A549 (cell line): Measurements from ENCODE around the gene SLC25A28. TPM values are rescaled to one million over a fixed set of nuclear protein-coding genes. Genes with fewer than 3 reads are reported as not detected.
A peak's percentile ranks its signal among the peaks of the same experiment; 100 is the strongest.

Source experiments
- ATAC-seq, 2 experiments: fragments of 200-7000 bp in 1 of 2; fragments of >200 bp in 1 of 2; cut with Nextera tagmentation in 1 of 2; cut with Tn5 transposase in 1 of 2; 3 replicates each; pipeline versions ENCODE4 v1.8.0 to v1.9.1; 2018 to 2020; ENCODE audit warnings: mild to moderate bottlenecking in 1 of 2, moderate library complexity in 1 of 2
- CTCF ChIA-PET: fragments of 300-600 bp; sonication (Branson Sonifier 250); formaldehyde crosslinking; extraction: SDS; loops from one replicate; lab custom pipeline; 2021; ENCODE audit warnings: antibody characterized with exemption, inconsistent platforms; lab: Yijun Ruan, JAX
- POLR2A ChIA-PET: fragments of 350-600 bp; formaldehyde crosslinking; extraction: SDS; loops from one replicate; lab custom pipeline; 2021; ENCODE audit warnings: antibody characterized with exemption, inconsistent platforms; lab: Yijun Ruan, JAX
- DNase-seq, 2 experiments: peaks; one replicate each; pipeline versions ENCODE4 v3.0.0 to v3.0.0-alpha.2; 2011 to 2016; ENCODE audit warnings: low read depth in 1 of 2, low spot score in 1 of 2
- FAIRE-seq: peaks from 2 replicates; lab custom pipeline; 2011; peaks lifted over from hg19 to GRCh38; lab: Jason Lieb, UNC
- H3K27ac ChIP-seq, 2 experiments: fragments of >200 bp; sonication (Bioruptor Twin); formaldehyde crosslinking; 3 replicates each; pipeline ENCODE4 v1.5.1; 2016 to 2017
- H3K4me1 ChIP-seq: fragments of >200 bp; sonication (Bioruptor Twin); formaldehyde crosslinking; 3 replicates; pipeline ENCODE4 v1.6.1; 2016
- H3K4me2 ChIP-seq: fragments of >200 bp; sonication (Bioruptor Twin); formaldehyde crosslinking; 3 replicates; pipeline ENCODE4 v1.6.1; 2016
- H3K4me3 ChIP-seq: fragments of >200 bp; sonication (Bioruptor Twin); formaldehyde crosslinking; 3 replicates; pipeline ENCODE4 v1.5.1; 2016
- H3K9me3 ChIP-seq: fragments of >200 bp; sonication (Bioruptor Twin); formaldehyde crosslinking; 3 replicates; pipeline ENCODE4 v1.6.1; 2016
- CBX2 ChIP-seq: fragments of 200-600 bp; sonication (generic); IDR thresholded peaks from 2 replicates; pipeline ENCODE4 v1.6.1; 2016; ENCODE audit warnings: low read depth, mild to moderate bottlenecking, borderline replicate concordance
- CEBPB ChIP-seq, 2 experiments: fragments of >200 bp in 1 of 2; sonication (Bioruptor Twin) in 1 of 2; formaldehyde crosslinking in 1 of 2; IDR thresholded peaks; 2 replicates each; pipeline ENCODE4 v1.6.1; 2012 to 2016
- CHD4 ChIP-seq: fragments of 200-600 bp; sonication (generic); IDR thresholded peaks from 2 replicates; pipeline ENCODE4 v1.6.1; 2016; ENCODE audit warnings: antibody characterized with exemption, mild to moderate bottlenecking, borderline replicate concordance
- ESRRA ChIP-seq: fragments of 150-350 bp; IDR thresholded peaks from 2 replicates; pipeline ENCODE4 v1.6.1; 2014; ENCODE audit warnings: mild to moderate bottlenecking, low read length, borderline replicate concordance
- FOSB ChIP-seq: fragments of 250-450 bp; sonication (Bioruptor Pico); IDR thresholded peaks from 2 replicates; pipeline ENCODE4 v1.5.0; 2020; ENCODE audit warnings: mild to moderate bottlenecking, moderate library complexity
- FOSL2 ChIP-seq, 2 experiments: fragments of 450-650 bp in 1 of 2; fragments of >200 bp in 1 of 2; sonication (Bioruptor Twin) in 1 of 2; formaldehyde crosslinking; IDR thresholded peaks; 2 replicates each; pipeline versions ENCODE4 v1.5.0 to v1.6.1; 2016 to 2020; ENCODE audit warnings: mild to moderate bottlenecking in 1 of 2, moderate library complexity in 1 of 2
- HOXB5 ChIP-seq: fragments of 250-450 bp; sonication (Bioruptor Pico); IDR thresholded peaks from 2 replicates; pipeline ENCODE4 v1.5.0; 2020; ENCODE audit warnings: mild to moderate bottlenecking, moderate library complexity
- JUNB ChIP-seq: fragments of >200 bp; sonication (Bioruptor Twin); formaldehyde crosslinking; IDR thresholded peaks from 2 replicates; pipeline ENCODE4 v1.6.1; 2016
- NPAS2 ChIP-seq: fragments of 250-450 bp; sonication (Bioruptor Pico); IDR thresholded peaks from 2 replicates; pipeline ENCODE4 v1.8.0; 2022; ENCODE audit warnings: mild to moderate bottlenecking, moderate library complexity, borderline replicate concordance
- POLR2A ChIP-seq: IDR thresholded peaks from 2 replicates; pipeline ENCODE4 v1.6.1; 2012; ENCODE audit warnings: mild to moderate bottlenecking, low read length
- POLR2AphosphoS2 ChIP-seq: conservative IDR thresholded peaks from 2 replicates; pipeline ENCODE4 v1.6.1; 2012; ENCODE audit warnings: low read length, improper control_type of control experiment, inconsistent platforms
- RARB ChIP-seq: fragments of 250-450 bp; sonication (Bioruptor Pico); IDR thresholded peaks from 2 replicates; pipeline ENCODE4 v1.8.0; 2021; ENCODE audit warnings: mild to moderate bottlenecking, moderate library complexity
- RCOR1 ChIP-seq: fragments of 150-350 bp; IDR thresholded peaks from 2 replicates; pipeline ENCODE4 v1.6.1; 2014; ENCODE audit warnings: antibody characterized with exemption, low read length, low read depth
- SMC3 ChIP-seq: fragments of >200 bp; sonication (Bioruptor Twin); formaldehyde crosslinking; IDR thresholded peaks from 3 replicates; pipeline ENCODE4 v1.6.1; 2018; ENCODE audit warnings: inconsistent platforms
- WGBS: methylation state at CpG from one replicate; pipeline ENCODE4 v1.1.6; 2017; ENCODE audit errors: missing lambda C conversion rate; 5-methylcytosine and 5-hydroxymethylcytosine counted together
- polyA plus RNA-seq, 4 experiments: library from polyadenylated mRNA; depleted of rRNA in 3 of 4; stranded (reverse); fragments of >200 nt; fragmentation: RNase III in 1 of 4; extraction: RNeasy Plus Mini Kit Qiagen cat#74134 plus additional on column Dnase treatment in 1 of 4; gene quantifications; 2 replicates in 3 of 4; 3 replicates in 1 of 4; pipeline ENCODE4 v1.2.3, GENCODE V29; 2011 to 2017
- TF ChIP-seq, protein P1 (sequence below): fragments of >200 bp; sonication (Bioruptor Twin); formaldehyde crosslinking; IDR thresholded peaks from 3 replicates; pipeline ENCODE4 v1.6.1; 2016
- TF ChIP-seq, protein P2 (sequence below): fragments of 200-600 bp; sonication (generic); IDR thresholded peaks from 2 replicates; pipeline ENCODE4 v1.6.1; 2016; ENCODE audit warnings: antibody characterized with exemption, mild to moderate bottlenecking, moderate library complexity
- TF ChIP-seq, protein P3 (sequence below): fragments of 250-450 bp; sonication (Bioruptor Pico); IDR thresholded peaks from 2 replicates; pipeline ENCODE4 v1.5.0; 2020; ENCODE audit warnings: low read depth, mild to moderate bottlenecking, moderate library complexity
- TF ChIP-seq, protein P4 (sequence below): IDR thresholded peaks from 2 replicates; pipeline ENCODE4 v1.6.1; 2012

SLC25A28 gene
- polyA plus RNA-seq, 2 of the 4 experiments (the other 2 are of a cell fraction): 21.4 to 24.1 TPM

DNA sequence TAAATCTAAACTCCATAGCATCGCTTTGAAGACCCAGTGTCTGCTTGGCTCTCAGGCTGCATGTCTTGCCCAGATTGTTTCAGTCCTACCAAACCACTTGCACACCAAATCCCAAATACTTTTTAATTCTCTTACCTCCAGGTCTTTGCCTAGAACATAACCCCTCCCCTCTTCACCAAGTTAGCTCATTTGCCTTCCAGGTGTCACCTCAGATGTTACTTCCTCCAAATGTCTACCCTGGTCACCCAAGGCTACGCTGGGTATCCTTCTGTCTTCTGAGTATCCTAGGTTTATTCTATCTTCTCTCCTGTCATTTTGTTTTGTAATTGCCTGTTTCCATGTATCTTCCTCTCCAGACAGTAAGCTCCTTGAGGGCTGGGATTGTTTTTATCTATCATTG is 11.1 kb downstream of the SLC25A28 start:
- FAIRE-seq (no peak), ATAC-seq (no peak)
- CTCF ChIA-PET: interaction anchor here (0.7 to 18.1 kb wide), 5 partner anchors 10 to 175 kb away, joined by 3 to 260 read pairs (median 9); partner anchors contain the start of gene GOT1
- no peak for TF ChIP-seq CEBPB (IDR thresholded peaks at IDR 0.05)
- TF ChIP-seq RARB (CRISPR knock-in tag): no peak
- no peak for TF ChIP-seq POLR2A
- TF ChIP-seq HOXB5 (CRISPR knock-in tag): no peak
- TF ChIP-seq, all 56 proteins: peak for 0
- H3K4me3 ChIP-seq: no peak overlapping the region
- H3K9me3 ChIP-seq: no peaks in the 10 kb centered on the region
- WGBS: 89% methylated on average over 2 of the region's 2 CpGs
- no peak overlapping the region for H3K27ac ChIP-seq
- no peak overlapping the region for H3K4me2 ChIP-seq
- POLR2A ChIA-PET: no interaction called here
- DNase-seq: no peak
- H3K4me1 ChIP-seq: no peaks in the 10 kb centered on the region

DNA sequence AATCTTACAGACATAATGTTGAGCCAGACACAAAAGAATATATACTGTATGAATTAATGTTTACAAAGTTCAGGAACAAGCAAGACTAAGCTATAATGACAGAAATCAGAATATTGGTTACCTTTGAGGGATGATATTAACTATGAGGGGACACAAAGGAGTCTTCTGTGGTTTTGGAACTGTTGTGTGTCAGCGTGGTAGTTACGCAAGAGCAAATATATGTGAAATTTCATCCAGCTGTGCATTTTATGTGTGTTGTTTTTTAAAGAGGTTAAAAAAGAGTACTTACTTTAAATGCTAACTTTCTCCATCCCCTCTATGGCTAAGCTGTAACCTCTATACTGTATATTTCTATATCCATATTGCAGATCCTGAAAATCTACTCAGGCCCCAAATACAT is 14.9 kb downstream of the SLC25A28 start:
- FAIRE-seq: no peak
- H3K4me3 ChIP-seq: no peak overlapping the region
- 79% methylated on average over 2 of the region's 2 CpGs for WGBS
- CTCF ChIA-PET: interaction anchor here (1.6 to 18.1 kb wide), 3 partner anchors 9 to 171 kb away, joined by 4 to 260 read pairs (median 8); partner anchors contain the start of gene GOT1
- no peak for ATAC-seq
- no peaks in the 10 kb centered on the region for H3K4me1 ChIP-seq
- no peak for DNase-seq
- H3K9me3 ChIP-seq: no peaks in the 10 kb centered on the region
- POLR2A ChIA-PET: no interaction called here
- H3K27ac ChIP-seq: no peak overlapping the region
- TF ChIP-seq CEBPB (IDR thresholded peaks at IDR 0.05): peak; percentile 10 to 49; a peak in 2 of 4 replicates
- no peak for TF ChIP-seq CBX2
- H3K4me2 ChIP-seq: no peak overlapping the region

DNA sequence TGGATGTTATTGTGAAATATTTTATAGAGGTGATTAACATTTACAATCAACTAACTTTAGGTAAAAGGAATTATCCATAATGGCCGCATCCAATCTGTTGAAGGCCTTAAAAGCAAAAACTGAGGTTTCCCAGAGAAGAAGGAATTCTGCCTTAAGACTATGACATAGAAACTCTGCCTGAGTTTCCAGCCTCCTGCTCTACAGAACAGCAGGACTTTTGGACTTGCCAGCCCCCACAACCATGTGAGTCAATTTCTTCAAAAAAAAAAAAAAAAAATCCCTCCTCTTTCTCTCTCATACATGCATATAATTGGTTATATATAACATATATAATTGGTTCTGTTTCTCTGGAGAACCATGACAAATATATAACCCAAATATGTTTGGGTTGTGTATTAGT is 15.4 kb downstream of the SLC25A28 start:
- FAIRE-seq (no peak), DNase-seq (no peak), ATAC-seq (no peak)
- TF ChIP-seq SMC3: no peak
- H3K9me3 ChIP-seq: no peaks in the 10 kb centered on the region
- no peak overlapping the region for H3K27ac ChIP-seq
- no peak overlapping the region for H3K4me3 ChIP-seq
- 90% methylated on average over 1 of the region's 1 CpG for WGBS
- no peak overlapping the region for H3K4me2 ChIP-seq
- ChIA-PET POLR2A (no interaction called here), CTCF (interaction anchor here (1.9 kb wide), 1 partner anchor 10 kb away, joined by 4 read pairs; no protein-coding TSS in a partner anchor)
- no peaks in the 10 kb centered on the region for H3K4me1 ChIP-seq

DNA sequence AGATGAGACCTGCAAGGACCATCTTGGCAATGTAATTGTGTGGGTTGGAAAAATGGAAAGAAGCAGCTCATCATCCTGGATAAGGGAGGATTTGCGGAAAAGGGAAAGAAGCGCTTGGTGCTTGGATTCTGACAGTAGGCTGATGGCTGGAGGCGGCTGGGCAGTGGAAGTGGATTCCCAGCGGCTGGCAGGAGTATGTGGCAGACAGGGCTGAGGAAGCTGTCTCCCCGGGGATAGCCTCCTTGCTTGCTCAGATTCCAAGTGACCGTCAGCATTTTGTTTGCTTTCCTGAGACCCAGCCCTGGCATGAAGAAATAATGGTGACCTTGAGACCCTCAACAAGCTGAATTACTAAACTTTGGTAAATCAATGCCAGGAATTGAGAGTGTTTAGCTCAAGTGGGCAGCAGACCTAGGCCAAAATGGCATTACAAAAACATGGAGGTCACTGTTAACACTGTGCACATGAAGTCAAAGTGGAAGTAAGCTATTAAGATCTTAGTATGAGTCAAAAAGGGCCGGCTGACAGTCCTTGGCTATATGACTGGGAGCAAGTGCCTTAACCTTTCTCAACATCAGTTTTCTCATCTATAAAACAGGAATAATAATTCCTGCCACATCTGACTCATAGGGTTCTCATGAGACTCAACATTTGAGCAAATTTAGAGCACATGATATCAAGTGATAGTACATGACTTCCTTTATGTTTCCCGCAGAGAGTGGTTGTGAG is 21.3 kb downstream of the SLC25A28 start:
- ATAC-seq: no peak; a peak in 1 of 6 replicates
- FAIRE-seq: no peak

DNA sequence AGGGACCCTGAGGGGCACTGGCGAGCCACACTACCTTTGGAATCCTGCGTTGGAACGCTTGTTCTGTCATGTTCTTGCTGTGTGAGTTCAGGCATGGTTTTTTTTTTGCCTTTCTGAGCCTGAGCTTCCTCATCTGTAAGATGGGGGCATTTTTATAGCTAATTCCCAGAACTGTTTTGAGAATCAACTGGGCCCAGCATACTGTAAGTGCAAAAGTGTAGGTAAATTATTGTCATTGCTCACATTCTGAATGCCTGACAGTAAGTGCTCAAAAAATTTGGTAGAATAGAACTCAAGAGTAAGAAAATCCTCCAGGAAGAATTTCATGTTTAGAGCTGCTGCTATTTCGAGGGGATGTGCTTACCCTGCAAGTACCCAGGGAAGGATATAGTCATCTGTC is 22.2 kb downstream of the SLC25A28 start:
- TF ChIP-seq RCOR1 (no peak), FOSL2 (IDR thresholded peaks at IDR 0.05) (no peak), FOSL2 (CRISPR knock-in tag; IDR thresholded peaks at IDR 0.05) (no peak), POLR2AphosphoS2 (no peak)
- TF ChIP-seq, protein P1, sequence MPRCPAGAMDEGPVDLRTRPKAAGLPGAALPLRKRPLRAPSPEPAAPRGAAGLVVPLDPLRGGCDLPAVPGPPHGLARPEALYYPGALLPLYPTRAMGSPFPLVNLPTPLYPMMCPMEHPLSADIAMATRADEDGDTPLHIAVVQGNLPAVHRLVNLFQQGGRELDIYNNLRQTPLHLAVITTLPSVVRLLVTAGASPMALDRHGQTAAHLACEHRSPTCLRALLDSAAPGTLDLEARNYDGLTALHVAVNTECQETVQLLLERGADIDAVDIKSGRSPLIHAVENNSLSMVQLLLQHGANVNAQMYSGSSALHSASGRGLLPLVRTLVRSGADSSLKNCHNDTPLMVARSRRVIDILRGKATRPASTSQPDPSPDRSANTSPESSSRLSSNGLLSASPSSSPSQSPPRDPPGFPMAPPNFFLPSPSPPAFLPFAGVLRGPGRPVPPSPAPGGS: no peak
- TF ChIP-seq, protein P2, sequence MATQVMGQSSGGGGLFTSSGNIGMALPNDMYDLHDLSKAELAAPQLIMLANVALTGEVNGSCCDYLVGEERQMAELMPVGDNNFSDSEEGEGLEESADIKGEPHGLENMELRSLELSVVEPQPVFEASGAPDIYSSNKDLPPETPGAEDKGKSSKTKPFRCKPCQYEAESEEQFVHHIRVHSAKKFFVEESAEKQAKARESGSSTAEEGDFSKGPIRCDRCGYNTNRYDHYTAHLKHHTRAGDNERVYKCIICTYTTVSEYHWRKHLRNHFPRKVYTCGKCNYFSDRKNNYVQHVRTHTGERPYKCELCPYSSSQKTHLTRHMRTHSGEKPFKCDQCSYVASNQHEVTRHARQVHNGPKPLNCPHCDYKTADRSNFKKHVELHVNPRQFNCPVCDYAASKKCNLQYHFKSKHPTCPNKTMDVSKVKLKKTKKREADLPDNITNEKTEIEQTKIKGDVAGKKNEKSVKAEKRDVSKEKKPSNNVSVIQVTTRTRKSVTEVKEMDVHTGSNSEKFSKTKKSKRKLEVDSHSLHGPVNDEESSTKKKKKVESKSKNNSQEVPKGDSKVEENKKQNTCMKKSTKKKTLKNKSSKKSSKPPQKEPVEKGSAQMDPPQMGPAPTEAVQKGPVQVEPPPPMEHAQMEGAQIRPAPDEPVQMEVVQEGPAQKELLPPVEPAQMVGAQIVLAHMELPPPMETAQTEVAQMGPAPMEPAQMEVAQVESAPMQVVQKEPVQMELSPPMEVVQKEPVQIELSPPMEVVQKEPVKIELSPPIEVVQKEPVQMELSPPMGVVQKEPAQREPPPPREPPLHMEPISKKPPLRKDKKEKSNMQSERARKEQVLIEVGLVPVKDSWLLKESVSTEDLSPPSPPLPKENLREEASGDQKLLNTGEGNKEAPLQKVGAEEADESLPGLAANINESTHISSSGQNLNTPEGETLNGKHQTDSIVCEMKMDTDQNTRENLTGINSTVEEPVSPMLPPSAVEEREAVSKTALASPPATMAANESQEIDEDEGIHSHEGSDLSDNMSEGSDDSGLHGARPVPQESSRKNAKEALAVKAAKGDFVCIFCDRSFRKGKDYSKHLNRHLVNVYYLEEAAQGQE: no peak
- TF ChIP-seq, protein P3, sequence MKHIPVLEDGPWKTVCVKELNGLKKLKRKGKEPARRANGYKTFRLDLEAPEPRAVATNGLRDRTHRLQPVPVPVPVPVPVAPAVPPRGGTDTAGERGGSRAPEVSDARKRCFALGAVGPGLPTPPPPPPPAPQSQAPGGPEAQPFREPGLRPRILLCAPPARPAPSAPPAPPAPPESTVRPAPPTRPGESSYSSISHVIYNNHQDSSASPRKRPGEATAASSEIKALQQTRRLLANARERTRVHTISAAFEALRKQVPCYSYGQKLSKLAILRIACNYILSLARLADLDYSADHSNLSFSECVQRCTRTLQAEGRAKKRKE (CRISPR knock-in tag): no peak
- TF ChIP-seq, all 56 proteins: peak for 0
- no peak for DNase-seq
- Histone ChIP-seq H3K27ac (no peak overlapping the region), H3K9me3 (no peaks in the 10 kb centered on the region), H3K4me3 (no peak overlapping the region), H3K4me1 (peaks cover 15% of the 10 kb centered on the region), H3K4me2 (no peak overlapping the region)
- ChIA-PET POLR2A (no interaction called here), CTCF (interaction anchor here (0.9 to 2.1 kb wide), 8 partner anchors 10 to 206 kb away, joined by 3 to 9 read pairs (median 6); no protein-coding TSS in a partner anchor)
- no peak for ATAC-seq
- FAIRE-seq: no peak
- WGBS: 77% methylated on average over 4 of the region's 4 CpGs

More for the DNA sequence above, 21.3 kb downstream of the SLC25A28 start:
- CTCF ChIA-PET: interaction anchor here (0.8 to 2.1 kb wide), 7 partner anchors 9 to 207 kb away, joined by 4 to 9 read pairs (median 6); no protein-coding TSS in a partner anchor
- H3K4me3 ChIP-seq: no peak overlapping the region
- no peak for TF ChIP-seq CHD4
- TF ChIP-seq, protein P4, sequence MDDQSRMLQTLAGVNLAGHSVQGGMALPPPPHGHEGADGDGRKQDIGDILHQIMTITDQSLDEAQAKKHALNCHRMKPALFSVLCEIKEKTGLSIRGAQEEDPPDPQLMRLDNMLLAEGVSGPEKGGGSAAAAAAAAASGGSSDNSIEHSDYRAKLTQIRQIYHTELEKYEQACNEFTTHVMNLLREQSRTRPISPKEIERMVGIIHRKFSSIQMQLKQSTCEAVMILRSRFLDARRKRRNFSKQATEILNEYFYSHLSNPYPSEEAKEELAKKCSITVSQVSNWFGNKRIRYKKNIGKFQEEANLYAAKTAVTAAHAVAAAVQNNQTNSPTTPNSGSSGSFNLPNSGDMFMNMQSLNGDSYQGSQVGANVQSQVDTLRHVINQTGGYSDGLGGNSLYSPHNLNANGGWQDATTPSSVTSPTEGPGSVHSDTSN: no peak
- no peak for TF ChIP-seq CEBPB (IDR thresholded peaks at IDR 0.05)
- TF ChIP-seq NPAS2 (CRISPR knock-in tag): no peak
- TF ChIP-seq POLR2A: no peak
- no peak for TF ChIP-seq JUNB
- TF ChIP-seq FOSB (CRISPR knock-in tag): no peak
- no peak for TF ChIP-seq ESRRA
- TF ChIP-seq, all 56 proteins: peak for 0
- no peak for DNase-seq
- POLR2A ChIA-PET: no interaction called here
- Histone ChIP-seq H3K4me2 (no peak overlapping the region), H3K9me3 (no peaks in the 10 kb centered on the region), H3K27ac (no peak overlapping the region), H3K4me1 (peaks cover 9% of the 10 kb centered on the region)
- 62% methylated on average over 8 of the region's 8 CpGs for WGBS
